ENCODE results near the gene CMTR1. TPM values are rescaled to one million over a fixed set of nuclear protein-coding genes. Genes with fewer than 3 reads are reported as not detected.
A peak's percentile ranks its signal among the peaks of the same experiment; 100 is the strongest.

CMTR1 gene
- total and polyA plus RNA-seq, 10 donors: 19.4 to 62.4 (median 45.3) TPM

- Histone ChIP-seq H3K27ac (no peak overlapping the region), H3K4me3 (no peak overlapping the region), H3K4me1 (peaks cover 6 to 63% (median 31%) of the 10 kb centered on the region in 6 donors), H3K27me3 (replicated peaks in 1 of 7) (no peaks in the 10 kb centered on the region), H3K9me3 (no peaks in the 10 kb centered on the region), H3K36me3 (no peaks in the 10 kb centered on the region)
- intact Hi-C loops (cut with DNase I; ENCODE audit: low total_unique reads): no loop called here
- TF ChIP-seq POLR2AphosphoS5 (IDR thresholded peaks at IDR 0.05) (no peak), CTCF (IDR thresholded peaks at IDR 0.05 in 8 of 11, conservative IDR thresholded peaks at IDR 0.05 in 3 of 11) (no peak), POLR2A (IDR thresholded peaks at IDR 0.05) (no peak)
- DNase-seq: no peak
- WGBS, 5 donors: 81 to 94% (median 84%) methylated on average over 4 of the region's 4 CpGs
Observed at GRCh38 chr6:37495244-37495934, 62.4 kb downstream of the CMTR1 start.

GRCh38 chr6:37496951-37497885 is 64.2 kb downstream of the CMTR1 start:
- DNase-seq: no peak
- WGBS, 5 donors: 89 to 96% (median 92%) methylated on average over 13 of the region's 13 CpGs
- intact Hi-C loops (cut with DNase I; ENCODE audit: low total_unique reads): no loop called here
- no peaks in the 10 kb centered on the region for H3K27me3 ChIP-seq (replicated peaks in 1 of 7)
- peaks cover 9 to 63% (median 29%) of the 10 kb centered on the region in 6 donors for H3K4me1 ChIP-seq
- H3K9me3 ChIP-seq: no peaks in the 10 kb centered on the region
- H3K36me3 ChIP-seq: no peaks in the 10 kb centered on the region
- TF ChIP-seq CTCF (IDR thresholded peaks at IDR 0.05 in 8 of 11, conservative IDR thresholded peaks at IDR 0.05 in 3 of 11): no peak
- no peak for TF ChIP-seq POLR2AphosphoS5 (IDR thresholded peaks at IDR 0.05)
- TF ChIP-seq POLR2A (IDR thresholded peaks at IDR 0.05): no peak
- no peak overlapping the region for H3K4me3 ChIP-seq
- H3K27ac ChIP-seq: no peak overlapping the region

GRCh38 chr6:37499433-37500293 is 66.6 kb downstream of the CMTR1 start, which contains the start of gene CCDC167:
Gene CCDC167 (minus strand): TSS chr6:37499893. CDS start chr6:37499863, 30 bp downstream.
- intact Hi-C loops (cut with DNase I; ENCODE audit: low total_unique reads): no loop called here
- WGBS, 5 donors: 2 to 3% (median 2%) methylated on average over 38 of the region's 38 CpGs
- Histone ChIP-seq H3K27me3 (replicated peaks in 1 of 7) (no peaks in the 10 kb centered on the region), H3K9me3 (no peaks in the 10 kb centered on the region), H3K4me1 (peaks cover 25 to 78% (median 49%) of the 10 kb centered on the region in 6 donors), H3K36me3 (no peaks in the 10 kb centered on the region), H3K27ac (peak within 1 kb of the TSS in 7 of 8 donors; percentile 35 to 89 (median 78)), H3K4me3 (peak within 1 kb of the TSS; percentile 54 to 81 (median 68))
- DNase-seq: peak; percentile 97
- no peak for TF ChIP-seq CTCF (IDR thresholded peaks at IDR 0.05 in 8 of 11, conservative IDR thresholded peaks at IDR 0.05 in 3 of 11)
- TF ChIP-seq POLR2AphosphoS5 (IDR thresholded peaks at IDR 0.05): peak; percentile 78 to 86 (median 84)
- no peak for TF ChIP-seq POLR2A (IDR thresholded peaks at IDR 0.05)

All from spleen (tissue), 11 donors.